Fibroblast of peridontal ligament (primary cell): Measurements from ENCODE around the gene LRRC8C.

Experiments
- DNase-seq: peaks from one replicate; pipeline ENCODE4 v3.0.0-alpha.2; 2010; ENCODE audit errors: extremely low read depth

LRRC8C gene

DNA sequence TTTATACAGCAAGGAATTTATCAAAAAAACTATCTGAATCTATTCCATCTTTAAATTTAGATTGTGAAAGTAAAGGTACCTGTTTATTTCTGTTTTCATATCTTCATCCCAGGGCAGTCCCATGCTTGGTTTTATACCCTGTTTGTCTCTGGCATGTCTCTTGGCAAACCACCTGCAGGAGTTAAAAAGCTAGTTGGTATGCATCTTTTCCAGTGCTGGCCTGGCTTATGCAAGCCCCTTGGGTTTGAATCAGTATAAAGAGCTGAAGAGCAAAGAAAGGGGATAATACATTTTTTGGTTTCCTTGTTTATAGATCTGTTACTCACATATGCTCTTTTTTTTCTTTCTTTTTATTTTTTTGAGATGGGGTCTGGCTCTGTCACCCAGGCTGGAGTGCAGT lies 37.8 kb downstream of the LRRC8C start:
- peak; percentile 17 for DNase-seq

DNA sequence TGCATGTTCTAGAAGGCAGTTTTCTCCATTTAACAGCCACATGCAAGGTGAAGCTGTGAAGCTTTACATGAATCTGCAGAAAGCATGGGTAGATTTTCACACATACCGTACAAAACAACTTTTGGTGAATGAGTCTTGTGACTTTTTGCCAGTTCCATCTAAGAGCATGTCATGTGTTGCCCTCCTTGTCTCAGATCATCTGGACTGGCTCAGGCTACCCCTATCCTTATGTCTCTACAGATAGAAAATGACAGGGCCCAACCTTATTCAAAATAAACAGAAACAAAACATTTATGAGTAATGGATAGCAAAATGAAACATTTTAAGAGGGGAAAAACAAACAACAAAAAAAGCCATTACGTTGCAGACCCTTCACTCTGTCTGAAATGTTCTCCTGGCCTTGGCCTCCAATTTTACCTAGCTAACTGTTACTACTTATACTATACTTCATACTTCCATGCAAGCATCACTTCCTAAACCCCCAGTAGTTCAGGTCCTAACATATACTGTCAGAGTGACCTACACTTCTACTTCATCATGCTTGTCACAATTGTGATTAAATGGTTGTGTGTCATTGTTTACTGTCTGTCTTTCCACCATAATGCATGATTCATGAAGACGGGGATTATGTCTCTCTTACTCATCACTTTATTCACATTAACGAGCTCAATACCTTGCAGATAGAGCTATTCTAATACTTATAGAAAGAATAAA lies 39.0 kb downstream of the LRRC8C start:
- DNase-seq, result no peak

DNA sequence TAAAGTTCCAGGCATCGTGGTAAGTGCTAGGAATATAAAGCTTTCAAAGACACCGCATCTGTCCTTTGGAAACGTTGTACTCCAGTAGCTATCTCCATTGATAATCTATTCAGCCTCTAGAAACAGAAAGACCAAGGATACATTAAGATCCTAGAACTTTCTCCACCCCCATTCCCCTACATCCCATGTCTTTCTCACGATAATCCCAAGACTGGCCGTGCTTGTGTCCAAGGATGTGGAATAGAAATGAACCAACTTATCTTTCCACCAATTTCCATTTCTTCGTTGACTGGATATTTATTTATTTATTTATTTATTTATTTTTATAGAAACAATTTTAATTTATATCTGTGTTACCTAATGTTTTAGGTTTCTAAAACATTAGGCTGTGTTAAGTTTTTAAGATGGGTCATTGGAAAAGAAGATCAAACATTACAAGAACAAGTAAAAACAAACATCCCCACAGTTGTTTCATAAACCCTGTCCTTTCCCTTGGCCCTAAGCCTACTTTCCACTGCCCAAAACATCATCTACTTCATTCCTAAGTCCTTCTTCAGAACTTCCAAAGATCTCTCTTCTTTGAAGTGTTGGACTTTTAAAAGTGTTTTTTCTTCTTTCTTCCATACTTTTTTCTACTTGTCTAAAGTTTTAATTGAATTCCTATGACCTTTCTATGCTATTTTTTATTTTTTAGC lies 39.7 kb downstream of the LRRC8C start:
- peak; percentile 58 for DNase-seq

DNA sequence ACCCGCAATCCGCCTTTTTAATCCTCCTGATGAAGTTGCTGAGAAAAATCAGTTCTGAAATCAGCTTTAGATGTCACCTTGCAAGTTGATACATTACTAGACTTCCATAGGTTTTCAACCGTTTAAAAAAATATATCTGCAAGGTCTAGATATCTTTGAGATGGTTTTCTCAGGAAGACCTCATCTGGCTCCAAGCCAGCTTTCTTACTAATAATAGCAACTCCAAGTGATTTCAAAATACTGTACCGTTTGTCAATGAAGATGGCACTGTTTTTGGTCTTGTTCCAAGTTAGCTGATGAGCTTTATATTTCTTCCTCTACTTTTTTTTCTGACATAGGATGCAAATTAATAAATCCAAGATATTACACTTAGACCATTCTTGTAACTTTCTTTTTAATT lies 40.3 kb downstream of the LRRC8C start:
- DNase-seq, result no peak

DNA sequence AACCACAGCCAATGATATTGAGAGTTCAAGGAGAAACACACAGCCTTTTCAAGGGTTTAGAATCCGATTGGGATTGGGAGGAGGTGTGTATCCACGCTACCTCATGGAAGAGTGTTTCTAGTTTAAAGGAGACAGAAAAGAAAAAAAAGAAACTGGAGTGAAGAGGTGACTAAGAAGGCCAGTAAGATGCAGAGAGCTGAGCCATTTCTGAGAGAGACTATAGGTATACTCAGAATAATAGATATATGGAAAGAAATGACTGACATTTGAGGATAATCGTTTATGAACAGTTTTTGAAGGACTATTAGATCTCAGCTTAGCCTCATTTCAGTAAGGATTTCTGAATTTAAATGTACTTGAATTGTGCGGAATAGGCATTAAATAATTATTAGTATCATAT lies 42.8 kb downstream of the LRRC8C start:
- DNase-seq, result no peak

DNA sequence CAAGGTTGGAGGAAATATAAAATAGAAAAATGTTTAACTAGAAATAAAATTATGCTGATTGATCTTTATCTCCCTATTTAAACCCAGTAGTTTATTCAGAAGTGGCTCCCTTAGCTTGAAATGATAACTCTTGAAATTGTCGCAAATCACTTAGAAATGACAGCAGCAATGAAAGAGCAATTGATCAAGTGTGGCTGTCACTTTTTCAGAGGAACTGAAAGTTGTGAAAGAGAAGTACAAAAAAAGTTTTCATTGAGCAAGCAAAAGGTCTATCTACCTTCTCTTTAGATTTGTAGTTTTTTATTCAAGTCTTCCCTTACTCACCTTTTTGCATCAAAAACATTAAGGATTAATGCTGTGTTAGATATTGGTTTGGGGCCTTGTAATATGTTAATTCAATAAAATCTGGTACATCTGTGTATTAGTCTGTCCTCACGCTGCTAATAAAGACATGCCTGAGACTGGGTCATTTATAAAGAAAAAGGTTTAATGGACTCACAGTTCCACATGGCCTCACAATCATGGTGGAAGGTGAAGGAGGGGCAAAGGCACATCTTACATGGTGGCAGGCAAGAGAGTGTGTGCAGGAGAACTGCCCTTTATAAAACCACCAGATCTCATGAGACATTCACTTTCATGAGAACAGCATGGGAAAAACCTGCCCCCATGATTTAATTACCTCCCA lies 48.3 kb downstream of the LRRC8C start:
- DNase-seq, result no peak

DNA sequence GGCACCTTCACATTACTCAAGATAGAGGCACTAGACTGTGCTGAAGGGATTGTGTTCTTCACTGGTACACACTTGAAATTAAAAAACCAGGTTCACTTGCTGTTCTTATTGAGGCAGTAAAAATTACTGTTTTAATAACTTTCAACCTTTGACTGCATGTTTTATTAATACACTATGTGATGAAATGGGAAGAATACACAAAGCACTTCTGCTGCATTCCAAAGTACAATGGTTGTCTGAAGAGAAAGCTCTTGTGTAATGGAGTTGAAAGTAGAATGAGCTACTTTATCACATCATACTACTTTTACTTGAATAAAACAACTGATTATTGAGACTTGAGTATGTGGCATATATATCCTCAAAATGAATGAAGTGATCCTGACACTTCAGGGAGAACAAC lies 49.7 kb downstream of the LRRC8C start:
- DNase-seq, result no peak

DNA sequence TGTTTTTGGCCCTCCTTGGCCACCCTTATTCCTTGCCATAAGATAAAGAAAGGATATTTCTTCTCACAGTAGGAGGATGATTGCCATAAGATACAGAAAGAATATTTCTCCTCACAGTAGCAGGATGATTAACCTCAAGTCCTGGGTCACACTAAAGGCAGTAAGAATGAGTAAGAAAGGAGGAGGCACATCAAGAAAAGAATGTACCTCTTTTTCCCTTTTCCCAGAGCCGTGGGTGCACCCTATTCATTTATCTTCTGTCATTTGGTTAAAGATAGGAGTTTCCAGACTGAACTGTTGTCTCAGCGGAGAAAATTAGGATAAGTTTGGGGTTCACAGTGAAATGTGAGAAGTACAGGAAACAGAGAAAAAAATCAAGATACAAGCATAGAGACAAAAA lies 52.5 kb downstream of the LRRC8C start:
- DNase-seq, result no peak

DNA sequence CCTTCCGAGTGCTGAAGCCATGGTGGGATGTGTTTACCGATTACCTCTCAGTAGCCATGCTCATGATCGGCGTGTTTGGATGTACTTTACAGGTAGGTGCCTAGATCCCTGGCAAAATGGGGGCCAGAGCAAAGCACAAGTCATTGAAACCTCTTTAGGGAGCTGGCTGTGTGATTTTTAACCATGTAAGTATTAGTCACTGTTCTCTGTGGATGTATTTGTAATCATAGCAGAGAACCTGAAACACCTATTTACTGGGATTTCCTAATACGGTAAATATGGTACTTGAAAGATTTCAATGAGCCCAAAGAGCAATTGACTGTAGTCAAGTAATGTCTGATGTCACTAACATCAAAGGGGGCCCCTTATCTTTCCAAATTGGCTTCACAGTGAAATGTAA lies 53.6 kb downstream of the LRRC8C start:
- DNase-seq, result no peak

DNA sequence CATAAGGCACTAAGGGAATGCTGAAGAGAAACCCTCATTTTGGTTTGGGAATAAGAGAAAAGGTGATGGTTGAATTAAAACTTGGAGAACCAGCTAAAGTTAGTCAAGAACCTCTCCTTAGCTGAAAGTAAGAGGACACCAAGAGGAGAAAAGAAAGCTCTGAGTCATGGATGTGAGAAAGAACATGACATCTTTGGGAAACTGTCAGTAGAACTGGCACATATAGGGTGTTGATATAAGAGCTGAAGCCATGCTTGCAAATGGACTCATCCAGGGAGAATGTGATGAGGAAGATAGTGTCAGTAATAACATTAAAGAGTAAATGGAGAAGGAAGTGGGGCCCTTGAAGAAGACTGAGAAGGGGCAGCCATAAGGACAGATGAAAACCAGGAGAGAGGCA lies 54.3 kb downstream of the LRRC8C start:
- DNase-seq, result no peak

DNA sequence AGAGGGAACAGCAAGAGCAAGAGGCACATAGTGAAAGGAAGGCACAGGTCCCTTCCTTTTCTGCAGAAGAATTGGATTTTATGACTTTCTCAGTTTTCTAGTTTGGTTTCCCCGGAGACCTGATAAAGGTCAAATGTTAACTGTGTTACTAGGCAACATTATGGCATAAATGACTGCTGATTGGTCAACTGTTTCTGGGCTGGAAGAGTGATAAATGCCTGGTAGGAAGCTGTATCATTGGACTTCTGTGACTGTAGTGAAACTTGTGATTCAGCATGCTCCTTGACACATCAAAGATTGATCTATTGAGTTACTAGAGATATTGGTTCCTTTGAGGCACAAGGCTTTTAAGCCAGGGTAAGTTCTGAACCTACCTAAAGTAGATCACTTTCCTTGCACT lies 55.7 kb downstream of the LRRC8C start:
- DNase-seq, result peak; percentile 16

DNA sequence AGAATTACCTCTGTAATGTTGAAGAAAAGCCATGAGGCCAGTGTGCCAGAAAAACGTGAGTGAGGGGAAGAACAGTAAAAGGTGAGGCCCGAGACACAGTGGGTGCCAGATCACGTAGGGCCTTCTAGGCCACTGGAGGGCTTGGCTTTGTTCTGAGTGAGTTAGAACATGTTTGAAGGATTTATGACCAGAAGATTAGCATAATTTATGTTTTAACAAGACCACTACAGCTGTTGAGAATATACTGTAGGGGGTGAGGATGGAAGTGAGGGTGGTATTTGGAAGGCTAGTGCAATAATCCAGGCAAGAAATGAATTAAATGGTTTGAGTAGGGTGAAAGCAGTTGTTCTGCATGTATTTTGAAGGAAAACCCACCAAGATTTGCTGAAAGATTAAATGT lies 56.3 kb downstream of the LRRC8C start:
- DNase-seq, result no peak

DNA sequence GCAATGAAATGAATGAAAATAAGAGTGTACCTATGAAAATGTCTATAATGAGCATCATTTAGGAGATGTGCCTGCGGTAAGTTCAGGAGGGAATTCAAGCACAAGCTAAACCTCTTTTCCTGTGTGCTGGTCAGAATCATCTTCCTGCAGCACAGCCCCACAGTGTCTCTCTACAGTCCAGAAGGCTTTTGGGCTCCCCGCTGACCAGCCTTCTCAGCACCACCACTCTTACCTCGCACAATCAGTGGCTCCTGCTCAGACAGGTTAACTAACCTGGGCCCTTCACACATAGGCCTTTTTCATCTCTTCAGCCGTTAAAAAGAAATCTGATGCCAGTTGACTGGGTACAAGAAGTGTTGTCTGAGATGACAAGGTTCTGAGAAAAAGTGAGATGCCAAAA lies 57.7 kb downstream of the LRRC8C start:
- no peak for DNase-seq

DNA sequence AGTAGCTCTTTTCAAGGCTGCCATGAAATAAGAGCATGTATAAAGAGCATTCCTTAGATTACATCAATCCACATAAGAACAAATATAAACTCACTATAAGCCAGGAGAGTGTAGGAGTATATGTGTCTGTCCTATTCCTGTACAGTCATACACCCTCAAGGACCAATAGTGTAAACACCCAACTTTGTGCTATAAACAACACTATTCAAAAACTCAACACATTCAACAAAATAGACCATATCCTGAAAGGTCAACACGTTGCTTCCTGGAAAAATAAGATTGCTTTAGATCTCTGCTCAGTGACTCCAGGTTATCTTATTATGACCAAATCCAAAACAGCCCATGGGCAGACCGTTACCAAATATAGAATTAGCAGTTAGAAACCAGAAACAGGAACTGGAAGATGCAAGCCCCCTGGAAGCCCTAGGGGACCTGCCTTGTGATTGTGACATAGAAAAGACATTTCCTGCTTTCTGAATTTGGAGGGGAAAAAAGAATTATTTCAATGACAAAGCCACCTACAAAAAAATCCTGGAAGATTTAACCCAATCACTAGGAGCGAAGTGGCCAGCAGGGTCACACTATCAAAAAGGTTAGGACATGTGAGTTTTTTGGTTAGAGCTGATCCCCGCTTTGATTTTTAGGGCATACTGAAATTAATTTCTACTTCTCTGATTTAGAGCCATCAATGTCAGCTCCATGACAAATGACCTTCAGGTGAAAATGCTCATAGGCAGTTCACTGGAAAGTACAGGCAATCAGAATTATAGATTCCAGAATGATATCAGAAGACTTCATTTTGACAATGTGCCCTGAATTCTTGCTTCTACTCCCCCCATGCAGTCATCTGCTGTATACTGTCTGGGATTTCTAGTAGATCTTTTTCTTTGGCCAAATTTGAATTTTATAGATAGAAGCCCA lies 59.9 kb downstream of the LRRC8C start:
- peak; percentile 11 for DNase-seq

DNA sequence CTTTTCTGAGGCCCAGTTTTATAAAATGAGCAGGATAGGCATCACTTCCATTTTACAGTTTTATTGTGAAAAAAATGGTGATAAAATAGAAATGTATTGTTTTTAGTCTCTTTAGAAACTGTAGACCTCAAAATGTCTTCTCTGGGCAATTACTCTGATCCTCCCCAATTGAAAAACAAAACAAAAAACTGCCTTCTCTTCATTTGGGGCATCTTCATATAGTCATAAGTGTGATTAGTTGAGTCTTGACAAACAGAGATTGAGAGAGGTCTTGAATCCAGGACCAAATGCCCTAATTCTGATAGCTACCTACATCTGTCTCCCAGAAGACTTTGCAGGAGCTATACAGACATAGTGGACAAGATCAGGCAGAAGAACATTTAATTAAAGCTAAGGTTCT lies 62.9 kb downstream of the LRRC8C start:
- no peak for DNase-seq

DNA sequence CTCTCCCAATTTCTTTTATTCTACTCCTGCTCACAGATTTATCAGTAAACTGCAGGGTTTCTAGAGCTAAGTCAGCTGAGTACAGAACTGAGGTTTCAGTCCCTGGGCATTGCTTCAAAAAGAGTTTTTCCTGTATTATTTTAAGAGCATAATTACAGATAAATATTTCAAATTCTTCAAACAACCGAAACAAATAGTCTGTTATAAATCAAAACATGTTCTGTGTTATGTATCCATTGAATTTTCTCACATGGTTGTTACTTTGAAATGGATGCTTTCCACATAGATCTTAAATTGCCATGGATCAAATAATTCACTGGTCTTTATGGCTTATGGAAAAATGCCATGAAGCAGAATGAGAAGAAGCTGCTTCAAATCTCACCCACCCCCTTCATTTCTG lies 64.5 kb downstream of the LRRC8C start:
- peak; percentile 43 for DNase-seq

DNA sequence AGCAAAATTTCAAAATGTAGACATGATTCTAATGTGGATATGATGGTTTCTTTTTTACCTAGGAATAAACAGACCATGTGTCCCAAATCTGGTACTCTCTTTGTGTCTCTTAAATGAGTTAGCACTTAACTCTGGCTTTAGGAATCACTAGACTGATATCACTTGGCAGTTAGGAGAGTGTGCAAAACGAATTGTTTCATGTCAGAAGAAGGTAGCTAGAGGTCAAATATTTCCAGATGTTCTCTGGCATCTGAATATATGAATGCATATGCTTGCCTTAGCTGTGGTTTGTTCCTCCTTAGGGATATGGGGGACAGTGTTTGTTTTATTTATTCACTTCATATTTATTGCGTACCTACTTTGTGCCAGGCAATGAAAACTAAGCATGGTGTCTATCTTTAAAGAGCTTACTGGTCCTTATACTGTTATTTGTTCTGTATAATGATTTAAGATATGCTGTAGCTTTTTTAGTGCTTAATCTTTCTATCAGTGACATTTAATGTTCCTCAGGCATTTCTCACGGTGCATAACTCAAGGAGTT lies 65.2 kb downstream of the LRRC8C start:
- peak; percentile 19 for DNase-seq

DNA sequence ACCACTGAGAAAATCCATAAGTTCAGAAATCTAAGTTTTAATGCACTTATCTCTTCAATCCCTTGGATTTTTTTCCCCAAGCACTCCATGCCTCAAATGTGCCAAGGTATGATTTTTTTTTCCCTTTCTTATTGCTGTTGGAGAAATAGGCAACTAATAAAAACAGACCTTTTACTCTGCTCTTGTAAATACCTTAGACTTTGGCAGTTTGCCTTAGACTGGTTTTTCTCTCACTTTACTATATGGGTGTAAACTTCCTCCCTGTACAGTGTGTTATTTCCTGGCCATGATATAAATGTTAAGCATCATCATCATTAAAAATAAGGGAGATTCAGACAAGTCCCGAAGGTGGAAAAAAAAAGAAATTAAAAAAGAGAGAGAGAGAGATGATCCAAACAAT lies 65.7 kb downstream of the LRRC8C start:
- no peak for DNase-seq

DNA sequence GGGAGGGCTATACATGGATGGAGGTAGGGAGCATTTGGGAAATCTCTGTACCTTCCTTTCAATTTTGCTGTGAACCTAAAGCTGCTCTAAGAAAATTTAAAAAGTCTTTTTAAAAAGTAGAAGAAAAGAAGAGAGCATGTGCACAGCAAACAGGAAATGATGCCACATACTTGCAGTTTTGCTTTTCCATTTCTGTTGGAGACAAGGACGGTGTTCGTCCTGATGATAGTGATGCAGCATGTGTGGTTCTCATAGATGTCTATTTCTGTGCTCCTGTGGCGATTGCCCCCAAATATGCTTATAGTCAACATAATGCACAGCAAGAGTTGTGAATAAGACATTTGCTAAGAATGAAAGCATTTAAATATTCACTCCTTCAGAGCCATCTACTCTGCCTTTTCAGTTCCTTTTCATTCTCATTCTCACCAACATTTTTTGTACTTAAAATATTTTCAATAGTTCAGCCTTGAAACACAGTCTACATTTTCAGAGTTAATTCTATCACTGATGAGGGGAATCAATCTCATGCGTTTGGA lies 66.6 kb downstream of the LRRC8C start:
- no peak for DNase-seq

DNA sequence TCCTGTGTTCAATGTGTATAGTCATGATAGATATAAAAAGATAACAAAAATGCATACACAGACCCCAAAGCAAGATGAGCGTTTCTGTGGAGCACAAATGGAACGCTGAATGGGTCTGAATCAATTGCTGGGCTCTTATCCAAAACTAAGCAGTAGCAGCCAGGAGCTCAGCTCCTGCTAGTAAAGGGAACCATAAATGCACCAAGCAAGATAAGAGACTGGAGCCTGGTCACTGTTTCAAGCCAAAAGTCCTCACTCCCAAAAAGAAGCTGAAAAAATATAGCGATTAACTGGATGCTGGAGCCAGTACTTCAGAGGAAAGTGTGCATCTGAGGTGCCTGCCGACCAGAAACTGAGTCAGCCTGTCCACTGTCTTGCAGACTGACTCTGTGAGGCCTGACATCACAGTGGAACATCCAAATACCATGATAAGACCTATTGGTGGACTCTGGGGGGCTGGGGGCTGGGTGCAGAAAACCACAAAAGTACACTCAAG lies 68.9 kb downstream of the LRRC8C start:
- DNase-seq, result no peak

DNA sequence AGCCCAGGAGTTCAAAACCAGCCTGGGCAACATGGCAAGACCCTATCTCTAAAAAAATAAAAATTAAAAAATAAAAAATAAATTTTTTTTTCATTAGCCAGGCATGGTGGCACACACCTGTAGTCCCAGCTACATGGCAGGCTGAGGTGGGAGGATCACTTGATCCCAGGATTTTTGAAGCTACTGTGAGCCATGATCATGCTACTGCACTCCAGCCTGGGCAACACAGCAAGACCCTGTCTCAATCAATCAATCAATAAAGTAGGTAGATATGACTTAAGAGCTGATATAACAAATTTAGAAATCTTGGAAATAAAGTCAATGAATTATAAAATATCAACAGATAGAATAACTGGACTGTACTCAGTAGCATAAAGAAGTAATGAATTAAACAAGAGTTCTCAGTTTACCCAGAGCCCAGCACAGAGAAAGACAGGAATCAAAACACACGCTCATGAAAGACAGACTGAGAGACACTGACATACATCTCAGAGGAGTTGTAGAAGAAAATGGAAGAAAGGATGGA lies 69.7 kb downstream of the LRRC8C start:
- no peak for DNase-seq
